K562 (cell line): Measurements from ENCODE around the gene ADORA3. TPM values are rescaled to one million over a fixed set of nuclear protein-coding genes. Genes with fewer than 3 reads are reported as not detected.

Experiments
- FOXA1 ChIP-seq: fragments of 450-650 bp; IDR thresholded peaks from 2 replicates; pipeline ENCODE4 v1.6.1; 2016; ENCODE audit warnings: mild to moderate bottlenecking, borderline replicate concordance
- GTF3C2 ChIP-seq: IDR thresholded peaks from 3 replicates; pipeline ENCODE4 v1.6.1; 2011; ENCODE audit warnings: borderline replicate concordance, mild to moderate bottlenecking, moderate library complexity; ENCODE audit not compliant: insufficient read length; ENCODE audit errors: extremely low read depth
- HCFC1 ChIP-seq: IDR thresholded peaks from 2 replicates; pipeline ENCODE4 v1.6.1; 2012; ENCODE audit warnings: low read depth, low read length, improper control_type of control experiment
- ILF3 ChIP-seq: fragments of 450-650 bp; IDR thresholded peaks from 2 replicates; pipeline ENCODE4 v1.6.1; 2018; ENCODE audit warnings: antibody characterized with exemption, mild to moderate bottlenecking, moderate library complexity, borderline replicate concordance
- KAT2B ChIP-seq: IDR thresholded peaks from one replicate; pipeline ENCODE4 v1.6.1; 2012; ENCODE audit warnings: low read depth, mild to moderate bottlenecking, control low read depth, inconsistent platforms, low read length, moderate library complexity
- NFYB ChIP-seq: IDR thresholded peaks from 2 replicates; pipeline ENCODE4 v1.6.1; 2011; ENCODE audit warnings: mild to moderate bottlenecking, moderate library complexity; ENCODE audit not compliant: insufficient read length; ENCODE audit errors: extremely low read depth
- SIX5 ChIP-seq, 2 experiments: IDR thresholded peaks; 2 replicates each; pipeline ENCODE4 v1.6.1; 2011; ENCODE audit warnings: low read length in 2 of 2, borderline replicate concordance in 1 of 2, low read depth in 1 of 2, mild to moderate bottlenecking in 1 of 2, moderate library complexity in 1 of 2; ENCODE audit not compliant: insufficient read depth in 1 of 2
- TOE1 ChIP-seq, 2 experiments: fragments of 450-650 bp in 1 of 2; sonication (generic) in 1 of 2; formaldehyde crosslinking in 1 of 2; IDR thresholded peaks; 2 replicates each; pipeline versions ENCODE4 v1.7.1 to v1.8.0; 2016 to 2022; ENCODE audit warnings: borderline replicate concordance in 2 of 2, mild to moderate bottlenecking in 2 of 2, antibody characterized with exemption in 1 of 2, inconsistent platforms in 1 of 2, low read depth in 1 of 2, missing genetic modification reagents in 1 of 2, moderate library complexity in 1 of 2
- VEZF1 ChIP-seq: fragments of 200-800 bp; sonication (Bioruptor generic); IDR thresholded peaks from 2 replicates; pipeline ENCODE4 v1.6.1; 2017; ENCODE audit warnings: missing genetic modification characterization, missing compliant biosample characterization
- ZBTB11 ChIP-seq, 3 experiments: fragments of 200-800 bp in 1 of 3; fragments of 250-450 bp in 1 of 3; fragments of 450-650 bp in 1 of 3; sonication (Bioruptor Pico) in 1 of 3; sonication (Bioruptor generic) in 1 of 3; formaldehyde crosslinking in 1 of 3; IDR thresholded peaks; 2 replicates each; pipeline versions ENCODE4 v1.6.1 to v1.8.0; 2016 to 2022; ENCODE audit warnings: mild to moderate bottlenecking in 2 of 3, missing genetic modification characterization in 2 of 3, missing compliant biosample characterization in 1 of 3, moderate library complexity in 1 of 3
- ZBTB2 ChIP-seq: fragments of 450-650 bp; IDR thresholded peaks from 2 replicates; pipeline ENCODE4 v1.6.1; 2016; ENCODE audit warnings: antibody characterized with exemption
- ZBTB8A ChIP-seq: fragments of 450-650 bp; IDR thresholded peaks from 2 replicates; pipeline ENCODE4 v1.6.1; 2018; ENCODE audit warnings: mild to moderate bottlenecking, moderate library complexity; ENCODE audit not compliant: partially characterized antibody
- ZNF140 ChIP-seq: fragments of 250-450 bp; sonication (Bioruptor Pico); IDR thresholded peaks from 2 replicates; pipeline ENCODE4 v1.8.0; 2021; ENCODE audit warnings: moderate library complexity, mild to moderate bottlenecking, inconsistent platforms
- ZNF146 ChIP-seq: IDR thresholded peaks from one replicate; pipeline ENCODE4 v1.6.1; 2018; ENCODE audit warnings: missing compliant biosample characterization; ENCODE audit not compliant: unreplicated experiment
- ZNF311 ChIP-seq: fragments of 250-450 bp; sonication (Bioruptor Pico); IDR thresholded peaks from 2 replicates; pipeline ENCODE4 v1.4.0; 2020; ENCODE audit warnings: mild to moderate bottlenecking, moderate library complexity
- polyA plus RNA-seq, 8 experiments: library from polyadenylated mRNA; depleted of rRNA in 4 of 8; stranded (reverse) in 5 of 8; unstranded in 3 of 8; fragments of >200 nt; fragmentation: Nextera tagmentation in 2 of 8; fragmentation: Illumina TruSeq in 1 of 8; extraction: Ambion mirVana in 2 of 8; extraction: Trizol in 1 of 8; gene quantifications; 2 replicates each; pipeline versions ENCODE4 v1.2.1 to v1.2.3, GENCODE V29; 2011 to 2014; ENCODE audit warnings: inconsistent platforms in 1 of 8, missing spikeins in 1 of 8
- total RNA-seq, 7 experiments: library from RNA; depleted of rRNA in 6 of 7; stranded (reverse); fragments of >200 nt in 6 of 7; fragmentation: Illumina TruSeq in 2 of 7; extraction: Trizol in 2 of 7; gene quantifications; 2 replicates each; pipeline versions ENCODE4 v1.2.1 to v1.2.3, GENCODE V29; 2011 to 2021; ENCODE audit warnings: low replicate concordance in 1 of 7

The ADORA3 gene
- total and polyA plus RNA-seq, 9 of the 15 experiments (the other 6 are each of a cell fraction or from before 2014, with no cell fraction given) = 0.09 to 0.35 (median 0.16) TPM; not detected in 3

GRCh38 chr1:111507411-111508201 is 4.2 kb upstream of the ADORA3 start (continued):
- no peak for TF ChIP-seq TOE1 (IDR thresholded peaks at IDR 0.05; ENCODE audit: borderline replicate concordance)
- TF ChIP-seq TOE1 (CRISPR knock-in tag; IDR thresholded peaks at IDR 0.05; ENCODE audit: borderline replicate concordance, low read depth) = 0 out of 2 replicates have a peak, but pooled peaks have one; percentile 38
- TF ChIP-seq KAT2B = no peak
- no peak for TF ChIP-seq ZNF146 (CRISPR knock-in tag)
- TF ChIP-seq NFYB = no peak
- TF ChIP-seq SIX5 (IDR thresholded peaks at IDR 0.05; ENCODE audit: borderline replicate concordance in 1 of 2, insufficient read depth in 1 of 2, low read depth in 1 of 2, low read length in 2 of 2) = no peak
- TF ChIP-seq HCFC1 = 0 out of 2 replicates have a peak, but pooled peaks have one; percentile 28
- no peak for TF ChIP-seq ZNF140 (CRISPR knock-in tag)
- no peak for TF ChIP-seq ZBTB8A
- TF ChIP-seq ZBTB2 = peak; percentile 70; the same call in 1 of the 2 replicates
- TF ChIP-seq FOXA1 = no peak
- peak; percentile 24; the same call in 1 of the 2 replicates for TF ChIP-seq ZNF311 (CRISPR knock-in tag)
- TF ChIP-seq GTF3C2 = no peak
- peak in 1 of 3 experiments; percentile 81; a peak in 1 of 6 replicates for TF ChIP-seq ZBTB11 (CRISPR knock-in tag; IDR thresholded peaks at IDR 0.05)
- peak; percentile 67 for TF ChIP-seq VEZF1
- no peak for TF ChIP-seq ILF3
